ENCODE data around the gene CAMTA1. TPM values are rescaled to one million over a fixed set of nuclear protein-coding genes. Genes with fewer than 3 reads are reported as not detected.

CAMTA1 gene
- total RNA-seq, 1 donor from 2014 or later, result 77.6 TPM

DNA sequence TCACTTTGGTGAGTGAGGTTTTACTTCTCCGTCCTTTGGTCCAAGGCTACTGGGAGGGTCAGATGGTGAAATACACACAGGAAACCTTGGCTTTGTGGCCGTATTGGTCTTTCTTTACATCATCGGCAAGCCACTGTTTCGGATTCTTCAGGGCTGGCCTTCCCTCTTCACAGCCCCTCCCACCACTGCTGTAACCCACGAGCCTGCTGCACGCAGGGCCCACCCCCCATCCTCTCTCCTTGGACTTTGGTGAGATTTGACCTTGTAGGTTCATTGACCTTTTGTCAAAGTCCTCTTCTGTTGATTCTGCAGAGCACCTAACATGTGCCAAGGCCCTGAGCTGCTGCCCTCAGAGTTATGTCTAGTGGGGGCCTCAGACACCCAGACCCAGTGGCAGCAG, 328.6 kb downstream of the CAMTA1 start:
- no peak overlapping the region for H3K27ac Mint-ChIP-seq (ENCODE audit: unreplicated experiment)
- Histone ChIP-seq H3K4me3 (ENCODE audit: insufficient read depth, low read depth, low read length) (no peak overlapping the region), H3K79me2 (ENCODE audit: insufficient read depth, low read length) (no peaks in the 10 kb centered on the region), H2AFZ (ENCODE audit: low read depth, low read length) (no peak overlapping the region), H3K9ac (ENCODE audit: low read length) (no peak overlapping the region), H3K4me1 (ENCODE audit: insufficient read depth, low read length) (peaks cover 31% of the 10 kb centered on the region), H3K27ac (ENCODE audit: low read depth, low read length) (no peak overlapping the region), H3K9me3 (ENCODE audit: insufficient read depth, low read depth, low read length) (peaks cover 3% of the 10 kb centered on the region), H4K20me1 (ENCODE audit: insufficient read depth, low read length) (no peaks in the 10 kb centered on the region), H3K36me3 (ENCODE audit: insufficient read depth, low read length) (no peaks in the 10 kb centered on the region), H3K27me3 (ENCODE audit: insufficient read depth, low read length) (no peaks in the 10 kb centered on the region), H3K4me2 (ENCODE audit: low read length) (no peak overlapping the region)
- H3K9me3 Mint-ChIP-seq (ENCODE audit: unreplicated experiment), result peaks cover 4% of the 10 kb centered on the region
- no peak for TF ChIP-seq EZH2 (IDR thresholded peaks at IDR 0.05; ENCODE audit: insufficient read depth, low read length)
- TF ChIP-seq CTCF (IDR thresholded peaks at IDR 0.05; ENCODE audit: insufficient read depth, low read depth, low read length), result no peak
- FAIRE-seq, result no peak
- no peaks in the 10 kb centered on the region for H3K36me3 Mint-ChIP-seq (ENCODE audit: low read depth, unreplicated experiment)
- no peak overlapping the region for H3K4me3 Mint-ChIP-seq (ENCODE audit: unreplicated experiment)
- peaks cover 26% of the 10 kb centered on the region for H3K4me1 Mint-ChIP-seq (ENCODE audit: low read depth, unreplicated experiment)
- no peak for DNase-seq (ENCODE audit: low read depth)
- peaks cover 4% of the 10 kb centered on the region for H3K27me3 Mint-ChIP-seq (ENCODE audit: low read depth, unreplicated experiment)

DNA sequence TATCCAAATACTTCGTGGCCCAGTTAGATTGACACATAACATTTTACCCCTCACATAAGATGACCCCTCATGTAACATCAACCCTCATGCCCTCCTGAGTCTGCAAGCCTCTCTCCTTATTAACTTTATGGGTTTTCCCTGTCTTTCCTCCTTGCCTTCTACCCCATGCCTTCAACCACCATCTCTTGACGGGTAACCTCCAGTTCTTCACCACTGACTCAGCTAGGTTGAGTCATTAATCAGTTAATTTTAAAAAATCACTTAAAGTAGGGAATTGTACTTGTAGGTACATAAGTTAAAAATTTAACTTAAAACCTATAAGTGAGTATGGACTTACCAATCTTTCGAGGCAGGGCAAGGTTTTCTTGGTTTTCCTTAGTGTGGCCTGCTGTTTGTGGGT, 330.7 kb downstream of the CAMTA1 start:
- Histone ChIP-seq H3K4me1 (ENCODE audit: insufficient read depth, low read length) (peaks cover 23% of the 10 kb centered on the region), H3K36me3 (ENCODE audit: insufficient read depth, low read length) (no peaks in the 10 kb centered on the region)
- peaks cover 18% of the 10 kb centered on the region for H3K4me1 Mint-ChIP-seq (ENCODE audit: low read depth, unreplicated experiment)

More for the DNA sequence above, 330.7 kb downstream of the CAMTA1 start:
- no peak overlapping the region for H2AFZ ChIP-seq (ENCODE audit: low read depth, low read length)
- H3K27ac ChIP-seq (ENCODE audit: low read depth, low read length), result no peak overlapping the region
- Mint-ChIP-seq H3K4me3 (ENCODE audit: unreplicated experiment) (no peak overlapping the region), H3K9me3 (ENCODE audit: unreplicated experiment) (peaks cover 4% of the 10 kb centered on the region), H3K27ac (ENCODE audit: unreplicated experiment) (no peak overlapping the region), H3K27me3 (ENCODE audit: low read depth, unreplicated experiment) (peaks cover 2% of the 10 kb centered on the region), H3K36me3 (ENCODE audit: low read depth, unreplicated experiment) (no peaks in the 10 kb centered on the region)
- H4K20me1 ChIP-seq (ENCODE audit: insufficient read depth, low read length), result no peaks in the 10 kb centered on the region
- no peaks in the 10 kb centered on the region for H3K79me2 ChIP-seq (ENCODE audit: insufficient read depth, low read length)
- TF ChIP-seq CTCF (IDR thresholded peaks at IDR 0.05; ENCODE audit: insufficient read depth, low read depth, low read length) (no peak), EZH2 (IDR thresholded peaks at IDR 0.05; ENCODE audit: insufficient read depth, low read length) (no peak)
- FAIRE-seq (no peak), DNase-seq (ENCODE audit: low read depth) (peak; percentile 14)
- H3K4me3 ChIP-seq (ENCODE audit: insufficient read depth, low read depth, low read length), result no peak overlapping the region
- peaks cover 3% of the 10 kb centered on the region for H3K9me3 ChIP-seq (ENCODE audit: insufficient read depth, low read depth, low read length)
- H3K9ac ChIP-seq (ENCODE audit: low read length), result no peak overlapping the region
- no peak overlapping the region for H3K4me2 ChIP-seq (ENCODE audit: low read length)
- no peaks in the 10 kb centered on the region for H3K27me3 ChIP-seq (ENCODE audit: insufficient read depth, low read length)

Measured in astrocyte (in vitro differentiated cells and primary cell).